Thyroid gland (tissue), 4 donors: ENCODE results near the gene EWSR1.

Experiments
- CTCF ChIP-seq, 6 experiments: fragments of 200-600 bp in 3 of 6; fragments of 450-650 bp in 3 of 6; sonication (generic) in 3 of 6; IDR thresholded peaks; one replicate each; pipeline ENCODE4 v1.5.1; 2016 to 2019; ENCODE audit warnings: antibody characterized with exemption in 6 of 6, mild to moderate bottlenecking in 2 of 6, inconsistent platforms in 1 of 6, moderate library complexity in 1 of 6
- POLR2A ChIP-seq, 2 donors: fragments of 450-650 bp; IDR thresholded peaks; one replicate each; pipeline ENCODE4 v1.6.1; 2017; ENCODE audit warnings: antibody characterized with exemption in 2 of 2, mild to moderate bottlenecking in 2 of 2, moderate library complexity in 1 of 2

- TF ChIP-seq CTCF (IDR thresholded peaks at IDR 0.05): no peak
- no peak for TF ChIP-seq POLR2A (IDR thresholded peaks at IDR 0.05)
Measured at GRCh38 chr22:29336751-29337490, 68.9 kb downstream of the EWSR1 start.
